Caco-2 (cell line): ENCODE results near the gene SDF4. TPM values are rescaled to one million over a fixed set of nuclear protein-coding genes. Genes with fewer than 3 reads are reported as not detected.

Source experiments
- BruUV-seq: library from RNA; stranded (reverse); fragments of 400-500 nt; replicated peaks from 2 replicates; lab custom pipeline; 2021; lab: Mats Ljungman, UMichigan
- CTCF ChIA-PET: fragments of 300-600 bp; sonication (Branson Sonifier 250); formaldehyde crosslinking; loops from one replicate; lab custom pipeline; 2022; ENCODE audit warnings: antibody characterized with exemption; lab: Charles Lee
- POLR2A ChIA-PET: fragments of 300-600 bp; sonication (Branson Sonifier 250); formaldehyde crosslinking; loops from one replicate; lab custom pipeline; 2022; ENCODE audit warnings: antibody characterized with exemption; lab: Charles Lee
- DNase-seq, 2 experiments: peaks; one replicate each; pipeline versions ENCODE4 v3.0.0 to v3.0.0-alpha.2; 2020 to 2022
- H3K27me3 ChIP-seq: replicated peaks from 2 replicates; pipeline ENCODE4 v1.6.0; 2011; ENCODE audit warnings: low read length; ENCODE audit not compliant: control insufficient read depth, insufficient read depth
- H3K36me3 ChIP-seq: 2 replicates; pipeline ENCODE4 v1.5.1; 2011; ENCODE audit warnings: low read length; ENCODE audit not compliant: control insufficient read depth, insufficient read depth
- H3K4me1 ChIP-seq: fragments of 250-450 bp; sonication (Bioruptor Pico); 2 replicates; pipeline ENCODE4 v1.5.1; 2020; ENCODE audit warnings: mild to moderate bottlenecking
- H3K4me3 ChIP-seq: 2 replicates; pipeline ENCODE4 v1.5.1; 2011; ENCODE audit warnings: low read depth, mild to moderate bottlenecking, control low read depth, low read length
- H3K9me3 ChIP-seq: fragments of 250-450 bp; sonication (Bioruptor Pico); 2 replicates; pipeline ENCODE4 v1.5.1; 2020; ENCODE audit warnings: mild to moderate bottlenecking, moderate library complexity
- H3K27ac Mint-ChIP-seq: one replicate; pipeline ENCODE4 v1.8.0; 2022; ENCODE audit warnings: mixed read lengths; ENCODE audit not compliant: unreplicated experiment
- H3K27me3 Mint-ChIP-seq: one replicate; pipeline ENCODE4 v1.8.0; 2022; ENCODE audit warnings: mixed read lengths; ENCODE audit not compliant: insufficient read depth, unreplicated experiment
- H3K36me3 Mint-ChIP-seq: one replicate; pipeline ENCODE4 v1.8.0; 2022; ENCODE audit warnings: mild to moderate bottlenecking, mixed read lengths; ENCODE audit not compliant: insufficient read depth, unreplicated experiment
- H3K4me1 Mint-ChIP-seq: one replicate; pipeline ENCODE4 v1.8.0; 2022; ENCODE audit warnings: low read depth, mixed read lengths; ENCODE audit not compliant: unreplicated experiment
- H3K4me3 Mint-ChIP-seq: one replicate; pipeline ENCODE4 v1.8.0; 2022; ENCODE audit warnings: mild to moderate bottlenecking, moderate library complexity, mixed read lengths; ENCODE audit not compliant: unreplicated experiment
- H3K9me3 Mint-ChIP-seq: one replicate; pipeline ENCODE4 v1.8.0; 2022; ENCODE audit warnings: mixed read lengths; ENCODE audit not compliant: unreplicated experiment
- CTCF ChIP-seq, 2 experiments: fragments of 200-600 bp in 1 of 2; IDR thresholded peaks; 1 replicate in 1 of 2; 2 replicates in 1 of 2; pipeline versions ENCODE4 v1.5.1 to v1.8.0; 2011 to 2022; ENCODE audit warnings: antibody characterized with exemption in 1 of 2, control low read depth in 1 of 2, inconsistent platforms in 1 of 2, low read depth in 1 of 2, low read length in 1 of 2, mild to moderate bottlenecking in 1 of 2, moderate library complexity in 1 of 2; ENCODE audit not compliant: insufficient read depth in 1 of 2, severe bottlenecking in 1 of 2, unreplicated experiment in 1 of 2
- intact Hi-C: fragments of 100-400 bp; cut with micrococcal nuclease; formaldehyde crosslinking; loops from one replicate; pipeline ENCODE4 v1.10.0; 2022; ENCODE audit not compliant: unreplicated experiment
- total RNA-seq: library from RNA; stranded (reverse); gene quantifications from 2 replicates; pipeline ENCODE4 v1.2.3, GENCODE V29; 2022

SDF4 gene
- total RNA-seq, 1 experiment from 2014 or later = 140 TPM

GRCh38 chr1:1267488-1268283 lies 35.9 kb upstream of the SDF4 start:
- Mint-ChIP-seq H3K27me3 (no peaks in the 10 kb centered on the region), H3K9me3 (no peaks in the 10 kb centered on the region), H3K4me3 (no peak overlapping the region), H3K27ac (no peak overlapping the region), H3K4me1 (no peaks in the 10 kb centered on the region), H3K36me3 (peaks cover 65% of the 10 kb centered on the region)
- no peaks in the 10 kb centered on the region for H3K4me1 ChIP-seq
- no peaks in the 10 kb centered on the region for H3K27me3 ChIP-seq
- no peaks in the 10 kb centered on the region for H3K9me3 ChIP-seq
- ChIA-PET POLR2A (no interaction called here), CTCF (no interaction called here)
- intact Hi-C loops = no loop called here
- H3K4me3 ChIP-seq = no peak overlapping the region
- H3K36me3 ChIP-seq = no peaks in the 10 kb centered on the region; the same call in none of the 2 replicates
- no peak for TF ChIP-seq CTCF (IDR thresholded peaks at IDR 0.05; ENCODE audit: insufficient read depth in 1 of 2, low read depth in 1 of 2, low read length in 1 of 2, severe bottlenecking in 1 of 2, unreplicated experiment in 1 of 2)
- no peak for DNase-seq
- BruUV-seq = no TSS peak

- no peaks in the 10 kb centered on the region for H3K4me1 Mint-ChIP-seq
- H3K27me3 Mint-ChIP-seq = no peaks in the 10 kb centered on the region
- Histone ChIP-seq H3K4me3 (no peak overlapping the region), H3K27me3 (no peaks in the 10 kb centered on the region), H3K36me3 (no peaks in the 10 kb centered on the region; the same call in none of the 2 replicates), H3K4me1 (no peaks in the 10 kb centered on the region), H3K9me3 (no peaks in the 10 kb centered on the region)
- CTCF ChIA-PET = interaction anchor here (0.5 kb wide), 1 partner anchor 9 kb away, joined by 3 read pairs; no protein-coding TSS in a partner anchor
- intact Hi-C loops = no loop called here
- no peaks in the 10 kb centered on the region for H3K9me3 Mint-ChIP-seq
- H3K36me3 Mint-ChIP-seq = peaks cover 69% of the 10 kb centered on the region
- H3K4me3 Mint-ChIP-seq = no peak overlapping the region
- H3K27ac Mint-ChIP-seq = no peak overlapping the region
- POLR2A ChIA-PET = no interaction called here
- DNase-seq = no peak
- BruUV-seq = no TSS peak
- TF ChIP-seq CTCF (IDR thresholded peaks at IDR 0.05; ENCODE audit: insufficient read depth in 1 of 2, low read depth in 1 of 2, low read length in 1 of 2, severe bottlenecking in 1 of 2, unreplicated experiment in 1 of 2) = no peak
Observed at GRCh38 chr1:1264868-1265272, 33.1 kb upstream of the SDF4 start.

GRCh38 chr1:1264026-1264425 lies 32.2 kb upstream of the SDF4 start:
- Histone ChIP-seq H3K4me1 (no peaks in the 10 kb centered on the region), H3K9me3 (no peaks in the 10 kb centered on the region), H3K36me3 (no peaks in the 10 kb centered on the region; the same call in none of the 2 replicates), H3K27me3 (no peaks in the 10 kb centered on the region), H3K4me3 (no peak overlapping the region)
- no peaks in the 10 kb centered on the region for H3K4me1 Mint-ChIP-seq
- H3K27me3 Mint-ChIP-seq = no peaks in the 10 kb centered on the region
- H3K27ac Mint-ChIP-seq = no peak overlapping the region
- no peaks in the 10 kb centered on the region for H3K9me3 Mint-ChIP-seq
- no peak overlapping the region for H3K4me3 Mint-ChIP-seq
- H3K36me3 Mint-ChIP-seq = peaks cover 73% of the 10 kb centered on the region
- no peak for TF ChIP-seq CTCF (IDR thresholded peaks at IDR 0.05; ENCODE audit: insufficient read depth in 1 of 2, low read depth in 1 of 2, low read length in 1 of 2, severe bottlenecking in 1 of 2, unreplicated experiment in 1 of 2)
- ChIA-PET POLR2A (no interaction called here), CTCF (no interaction called here)
- DNase-seq = no peak
- BruUV-seq = no TSS peak
- intact Hi-C loops = no loop called here
